GM19043 (cell line): Measurements from ENCODE around the gene ATG10.
A peak's percentile ranks its signal among the peaks of the same experiment; 100 is the strongest.
"Not testable (repeated sequence)": the region's sequence is repeated elsewhere in the genome, so short reads cannot be mapped to it uniquely, and the experiment has no call there.

Experiments
- ATAC-seq: cut with Tn5 transposase; IDR thresholded peaks from one replicate; pipeline ENCODE4 v1.9.1; 2021; ENCODE audit warnings: low read depth; ENCODE audit not compliant: unreplicated experiment

The ATG10 gene

GRCh38 chr5:82045554-82046275 lies 73.9 kb downstream of the ATG10 start:
- ATAC-seq: no peak

- ATAC-seq: no peak
Observed at GRCh38 chr5:82046276-82046647, 74.4 kb downstream of the ATG10 start.

- no peak for ATAC-seq
Observed at GRCh38 chr5:82050955-82051354, 79.1 kb downstream of the ATG10 start.

- ATAC-seq: no peak
Observed at GRCh38 chr5:82054004-82054710, 82.3 kb downstream of the ATG10 start.

GRCh38 chr5:82057051-82057450 lies 85.2 kb downstream of the ATG10 start:
- no peak for ATAC-seq

GRCh38 chr5:82058710-82059109 lies 86.9 kb downstream of the ATG10 start:
- ATAC-seq: no peak

GRCh38 chr5:82066791-82067190 lies 95.0 kb downstream of the ATG10 start:
- no peak for ATAC-seq

- not testable (repeated sequence) for ATAC-seq
Observed at GRCh38 chr5:82068042-82068441, 96.2 kb downstream of the ATG10 start.

- no peak for ATAC-seq
Observed at GRCh38 chr5:82068723-82069122, 96.9 kb downstream of the ATG10 start.

GRCh38 chr5:82072138-82072537 lies 100.3 kb downstream of the ATG10 start:
- ATAC-seq: no peak

GRCh38 chr5:82073179-82073578 lies 101.4 kb downstream of the ATG10 start:
- no peak for ATAC-seq

GRCh38 chr5:82074950-82075349 lies 103.1 kb downstream of the ATG10 start:
- no peak for ATAC-seq

- ATAC-seq: no peak
Observed at GRCh38 chr5:82077496-82077895, 105.7 kb downstream of the ATG10 start.

GRCh38 chr5:82091617-82092016 lies 119.8 kb downstream of the ATG10 start:
- ATAC-seq: no peak

- no peak for ATAC-seq
Observed at GRCh38 chr5:82095536-82095935, 123.7 kb downstream of the ATG10 start.

GRCh38 chr5:82096249-82096648 lies 124.4 kb downstream of the ATG10 start:
- no peak for ATAC-seq

GRCh38 chr5:82100303-82101077 lies 128.7 kb downstream of the ATG10 start:
- ATAC-seq: peak; percentile 98

- ATAC-seq: no peak
Observed at GRCh38 chr5:82104872-82105271, 133.0 kb downstream of the ATG10 start.

- no peak for ATAC-seq
Observed at GRCh38 chr5:82105457-82105856, 133.6 kb downstream of the ATG10 start.

- ATAC-seq: no peak
Observed at GRCh38 chr5:82106207-82106606, 134.4 kb downstream of the ATG10 start.

- no peak for ATAC-seq
Observed at GRCh38 chr5:82106756-82107155, 134.9 kb downstream of the ATG10 start.
